ENCODE results near the gene RREB1.
A peak's percentile ranks its signal among the peaks of the same experiment; 100 is the strongest.

The RREB1 gene

DNA sequence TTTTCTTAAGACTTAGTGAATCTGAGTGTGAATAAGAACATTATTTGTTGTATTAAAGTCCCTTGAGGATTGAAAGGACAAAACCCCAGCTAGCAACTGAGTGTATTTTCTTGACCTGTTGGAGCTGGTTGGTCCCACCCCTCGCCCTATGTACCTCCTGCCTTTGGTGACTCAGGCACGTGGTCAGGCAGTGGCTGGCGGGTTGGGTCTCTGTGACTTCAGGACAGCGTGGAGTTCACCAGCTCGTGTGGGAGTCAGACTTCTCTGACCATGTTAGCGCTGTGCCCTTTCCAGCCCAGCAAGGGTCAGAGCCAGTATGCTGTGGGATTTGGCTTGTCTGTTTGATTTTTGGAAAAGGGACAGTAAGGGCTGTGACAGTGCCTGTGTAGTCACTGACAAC is 111.5 kb downstream of the RREB1 start:
- DNase-seq (ENCODE audit: low read depth): no peak

DNA sequence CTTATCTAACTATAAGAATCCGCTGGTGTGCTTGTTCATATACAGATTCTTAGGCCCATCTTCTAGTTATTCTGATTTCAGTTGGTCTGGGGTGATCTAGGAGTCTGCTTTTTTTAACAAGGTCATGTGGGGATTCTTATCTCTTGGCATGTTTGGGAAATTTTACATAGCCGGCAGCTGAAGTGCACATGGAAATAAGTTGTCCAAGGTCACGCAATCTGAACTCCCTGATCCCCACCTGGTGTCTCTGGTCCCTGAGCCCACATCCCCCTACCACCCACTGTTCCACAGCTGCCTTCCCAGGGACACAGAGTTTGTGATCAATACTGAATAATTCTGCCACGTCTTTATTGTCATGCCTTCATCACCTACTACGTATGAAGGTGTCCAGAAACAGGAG is 114.4 kb downstream of the RREB1 start:
- no peak for DNase-seq (ENCODE audit: low read depth)

DNA sequence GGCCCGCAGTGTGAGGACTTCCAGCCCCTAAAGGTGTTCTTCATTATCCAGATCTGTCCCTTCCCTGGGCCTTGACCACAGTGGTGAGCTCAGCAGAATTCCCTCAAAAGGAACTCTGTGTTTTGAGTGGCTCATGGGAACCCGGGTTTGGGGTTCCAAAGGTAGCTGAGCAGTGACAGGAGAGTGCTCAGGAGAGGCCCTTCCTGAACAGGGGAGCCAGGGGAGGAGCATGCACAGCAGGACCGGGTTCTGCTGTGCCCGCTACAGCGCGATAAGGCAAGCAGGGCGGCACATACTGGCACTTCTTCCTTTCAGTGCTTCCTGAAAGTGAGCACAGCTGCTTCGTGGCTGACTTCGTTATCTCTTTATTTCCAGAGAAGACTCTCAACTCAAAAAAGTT is 117.0 kb downstream of the RREB1 start:
- DNase-seq (ENCODE audit: low read depth): no peak

DNA sequence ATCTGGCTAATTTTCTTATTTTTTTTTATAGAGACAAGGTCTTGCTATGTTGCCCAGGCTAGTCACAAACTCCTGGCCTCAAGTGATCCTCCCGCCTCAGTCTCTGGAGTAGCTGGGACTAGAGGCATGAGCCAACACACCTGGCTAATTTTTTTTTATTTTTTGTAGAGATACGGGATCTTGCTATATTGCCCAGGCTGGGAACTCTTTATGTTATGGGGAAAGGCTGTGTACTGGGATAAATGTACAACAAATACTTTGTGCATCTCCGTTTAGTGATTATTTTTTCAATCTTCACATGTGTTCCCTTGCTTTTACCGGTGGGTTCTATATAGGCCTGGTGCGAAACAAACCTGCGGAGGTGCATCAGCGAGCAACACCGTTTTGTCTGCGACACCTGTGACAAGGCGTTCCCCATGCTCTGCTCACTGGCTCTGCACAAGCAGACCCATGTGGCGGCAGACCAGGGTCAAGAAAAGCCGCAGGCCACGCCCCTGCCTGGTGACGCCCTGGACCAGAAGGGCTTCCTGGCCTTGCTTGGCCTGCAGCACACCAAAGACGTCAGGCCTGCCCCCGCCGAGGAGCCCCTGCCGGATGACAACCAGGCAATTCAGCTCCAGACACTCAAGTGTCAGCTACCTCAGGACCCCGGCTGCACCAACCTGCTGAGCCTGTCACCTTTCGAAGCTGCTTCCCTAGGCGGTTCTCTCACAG is 121.1 kb downstream of the RREB1 start:
- DNase-seq (ENCODE audit: low read depth): no peak

DNA sequence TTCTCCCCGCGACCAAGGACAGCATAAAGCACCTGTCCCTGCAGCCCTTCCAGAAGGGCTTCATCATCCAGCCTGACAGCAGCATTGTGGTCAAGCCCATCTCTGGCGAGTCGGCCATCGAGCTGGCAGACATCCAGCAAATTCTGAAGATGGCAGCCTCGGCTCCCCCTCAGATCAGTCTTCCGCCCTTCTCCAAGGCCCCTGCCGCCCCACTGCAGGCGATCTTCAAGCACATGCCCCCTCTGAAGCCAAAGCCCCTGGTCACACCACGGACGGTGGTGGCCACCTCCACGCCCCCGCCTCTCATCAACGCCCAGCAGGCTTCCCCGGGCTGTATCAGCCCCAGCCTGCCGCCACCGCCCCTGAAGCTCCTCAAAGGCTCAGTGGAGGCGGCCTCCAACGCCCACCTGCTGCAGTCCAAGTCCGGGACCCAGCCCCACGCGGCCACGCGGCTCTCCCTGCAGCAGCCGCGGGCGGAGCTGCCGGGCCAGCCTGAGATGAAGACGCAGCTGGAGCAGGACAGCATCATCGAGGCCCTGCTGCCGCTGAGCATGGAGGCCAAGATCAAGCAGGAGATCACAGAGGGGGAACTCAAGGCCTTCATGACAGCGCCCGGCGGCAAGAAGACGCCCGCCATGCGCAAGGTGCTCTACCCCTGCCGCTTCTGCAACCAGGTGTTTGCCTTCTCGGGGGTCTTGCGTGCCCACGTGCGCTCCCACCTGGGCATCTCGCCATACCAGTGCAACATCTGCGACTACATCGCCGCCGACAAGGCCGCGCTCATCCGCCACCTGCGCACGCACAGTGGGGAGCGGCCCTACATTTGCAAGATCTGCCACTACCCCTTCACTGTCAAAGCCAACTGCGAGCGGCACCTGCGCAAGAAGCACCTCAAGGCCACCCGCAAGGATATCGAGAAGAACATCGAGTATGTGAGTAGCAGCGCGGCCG is 121.9 kb downstream of the RREB1 start:
- DNase-seq (ENCODE audit: low read depth): no peak

DNA sequence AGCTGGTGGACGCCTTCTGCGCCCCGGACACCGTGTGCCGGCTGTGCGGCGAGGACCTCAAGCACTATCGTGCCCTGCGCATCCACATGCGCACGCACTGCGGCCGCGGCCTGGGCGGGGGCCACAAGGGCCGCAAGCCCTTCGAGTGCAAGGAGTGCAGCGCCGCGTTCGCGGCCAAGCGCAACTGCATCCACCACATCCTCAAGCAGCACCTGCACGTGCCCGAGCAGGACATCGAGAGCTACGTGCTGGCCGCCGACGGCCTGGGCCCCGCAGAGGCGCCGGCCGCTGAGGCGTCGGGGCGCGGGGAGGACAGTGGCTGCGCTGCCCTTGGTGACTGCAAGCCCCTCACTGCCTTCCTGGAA is 122.5 kb downstream of the RREB1 start:
- no peak for DNase-seq (ENCODE audit: low read depth)

DNA sequence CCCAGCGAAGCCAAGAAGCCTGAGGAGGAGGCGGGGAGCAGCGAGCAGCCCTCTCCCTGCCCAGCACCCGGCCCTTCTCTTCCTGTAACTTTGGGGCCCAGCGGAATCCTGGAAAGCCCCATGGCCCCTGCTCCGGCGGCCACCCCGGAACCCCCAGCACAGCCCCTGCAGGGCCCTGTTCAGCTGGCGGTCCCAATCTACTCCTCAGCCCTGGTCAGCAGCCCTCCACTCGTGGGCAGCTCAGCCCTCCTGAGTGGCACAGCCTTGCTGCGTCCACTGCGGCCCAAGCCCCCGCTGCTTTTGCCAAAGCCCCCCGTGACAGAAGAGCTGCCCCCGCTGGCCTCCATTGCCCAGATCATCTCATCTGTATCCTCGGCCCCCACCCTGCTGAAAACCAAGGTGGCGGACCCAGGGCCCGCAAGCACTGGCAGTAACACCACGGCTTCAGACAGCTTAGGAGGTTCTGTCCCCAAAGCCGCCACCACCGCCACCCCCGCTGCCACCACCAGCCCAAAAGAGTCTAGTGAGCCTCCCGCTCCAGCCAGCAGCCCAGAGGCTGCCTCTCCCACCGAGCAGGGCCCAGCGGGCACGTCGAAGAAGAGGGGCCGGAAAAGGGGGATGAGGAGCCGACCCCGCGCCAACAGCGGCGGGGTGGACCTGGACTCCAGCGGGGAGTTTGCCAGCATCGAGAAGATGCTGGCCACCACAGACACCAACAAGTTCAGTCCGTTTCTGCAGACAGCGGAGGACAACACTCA is 123.4 kb downstream of the RREB1 start:
- DNase-seq (ENCODE audit: low read depth): no peak

DNA sequence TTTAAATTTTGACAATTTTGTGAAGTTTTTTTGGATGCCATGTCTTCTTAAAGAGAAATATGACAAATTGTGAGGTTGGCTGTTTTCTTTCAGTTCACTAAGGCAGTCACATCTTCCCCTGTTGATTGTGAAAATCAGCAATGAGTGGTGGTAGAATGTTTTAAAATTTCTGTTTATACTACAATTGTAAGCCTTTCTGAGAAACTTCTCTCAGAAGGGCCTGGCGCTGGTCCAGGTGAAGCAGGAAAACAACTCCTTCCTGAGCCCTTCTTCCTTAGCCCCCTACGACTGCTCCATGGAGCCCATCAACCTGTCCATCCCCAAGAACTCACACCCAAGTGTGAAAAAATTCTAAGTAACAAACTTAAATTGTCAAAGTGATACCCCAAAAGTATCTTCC is 124.6 kb downstream of the RREB1 start:
- DNase-seq (ENCODE audit: low read depth): no peak

DNA sequence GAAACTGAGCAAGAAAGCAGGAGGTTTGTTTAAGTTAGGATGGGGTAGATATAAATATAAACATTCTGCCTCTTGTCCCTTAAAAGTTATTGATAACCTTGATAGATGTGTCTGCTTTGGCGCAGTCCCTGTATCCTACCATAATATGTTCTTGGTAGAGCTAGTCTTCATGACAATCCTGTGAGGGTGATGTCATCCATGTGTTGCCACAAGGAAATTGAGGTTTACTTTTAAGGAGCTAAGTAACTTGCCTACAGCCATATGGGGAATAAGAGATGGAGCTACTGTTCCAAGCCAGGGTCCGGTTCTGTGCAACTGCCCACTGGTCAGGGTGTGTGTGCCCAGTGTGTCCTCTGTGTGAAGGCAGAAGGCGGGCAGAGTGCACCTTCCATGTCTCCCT is 126.8 kb downstream of the RREB1 start:
- no peak for DNase-seq (ENCODE audit: low read depth)

DNA sequence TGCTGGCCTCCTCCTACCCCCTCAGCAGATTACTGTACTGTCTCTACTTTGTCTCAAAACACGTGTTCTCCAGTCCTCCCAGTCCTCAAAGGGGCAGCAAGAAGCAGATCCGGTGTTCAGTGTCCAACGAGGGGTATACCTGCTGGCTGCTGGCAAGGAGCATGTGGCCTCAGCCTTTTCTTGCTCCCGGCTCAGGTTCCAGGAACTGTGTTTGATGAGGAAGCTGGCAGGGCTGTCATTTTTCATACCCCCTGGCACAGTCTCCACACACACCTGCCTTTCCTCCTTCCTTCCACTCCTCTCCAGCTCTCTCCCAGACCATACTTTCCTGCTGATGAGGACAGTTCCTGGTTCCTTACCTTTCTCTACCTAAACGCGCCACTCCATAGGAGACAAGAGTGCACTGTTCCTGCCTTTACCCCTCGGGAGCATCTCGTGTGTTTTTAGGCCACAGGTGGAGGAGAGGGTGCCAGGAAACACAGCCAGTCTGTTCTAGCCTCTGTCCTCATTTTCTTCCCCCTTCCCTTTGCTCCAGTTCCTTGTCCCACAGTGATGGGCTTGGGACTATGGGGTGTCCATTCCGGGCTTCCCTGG is 128.0 kb downstream of the RREB1 start:
- no peak for DNase-seq (ENCODE audit: low read depth)

DNA sequence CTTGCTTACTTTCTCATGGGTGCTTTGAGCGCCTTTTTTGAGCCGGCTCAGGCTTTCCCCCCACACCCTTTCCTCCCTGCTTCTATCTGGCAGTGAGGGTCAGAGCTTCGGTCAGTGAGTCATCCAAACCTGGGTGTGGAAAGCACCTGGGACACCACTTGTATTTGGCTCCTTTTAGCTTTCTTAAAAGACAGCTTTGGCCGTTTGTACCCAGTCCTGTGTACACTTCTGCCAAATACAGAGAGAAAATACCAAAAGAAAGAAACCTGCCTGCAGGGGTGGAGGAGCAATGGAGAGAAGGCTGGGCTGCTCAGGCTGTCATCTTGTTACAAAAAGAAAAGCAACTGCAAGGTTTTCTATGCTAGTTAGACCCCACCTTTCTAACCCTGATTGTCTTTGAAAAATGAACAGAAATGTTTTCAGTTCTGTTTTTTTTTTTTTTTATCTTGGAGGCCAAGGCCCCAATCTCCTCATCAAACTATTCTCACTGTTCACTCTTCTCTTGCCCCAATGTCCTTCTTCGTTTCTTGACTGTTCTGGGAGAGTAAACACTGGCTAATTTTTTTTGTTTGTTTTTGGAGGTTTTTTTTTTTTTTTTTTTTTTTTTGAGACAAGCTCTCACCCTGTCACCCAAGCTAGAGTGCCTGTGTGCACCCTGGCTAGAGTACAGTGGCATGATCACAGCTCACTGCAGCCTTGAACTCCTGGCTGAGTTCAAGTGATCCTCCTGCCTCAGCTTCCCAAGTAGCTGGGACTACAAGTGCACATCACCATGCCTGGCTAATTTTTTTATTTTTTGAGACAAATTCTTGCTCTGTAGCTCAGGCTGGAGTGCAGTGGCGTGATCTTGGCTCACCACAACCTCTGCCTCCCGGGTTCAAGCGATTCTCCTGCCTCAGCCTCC is 128.8 kb downstream of the RREB1 start:
- DNase-seq (ENCODE audit: low read depth): no peak

DNA sequence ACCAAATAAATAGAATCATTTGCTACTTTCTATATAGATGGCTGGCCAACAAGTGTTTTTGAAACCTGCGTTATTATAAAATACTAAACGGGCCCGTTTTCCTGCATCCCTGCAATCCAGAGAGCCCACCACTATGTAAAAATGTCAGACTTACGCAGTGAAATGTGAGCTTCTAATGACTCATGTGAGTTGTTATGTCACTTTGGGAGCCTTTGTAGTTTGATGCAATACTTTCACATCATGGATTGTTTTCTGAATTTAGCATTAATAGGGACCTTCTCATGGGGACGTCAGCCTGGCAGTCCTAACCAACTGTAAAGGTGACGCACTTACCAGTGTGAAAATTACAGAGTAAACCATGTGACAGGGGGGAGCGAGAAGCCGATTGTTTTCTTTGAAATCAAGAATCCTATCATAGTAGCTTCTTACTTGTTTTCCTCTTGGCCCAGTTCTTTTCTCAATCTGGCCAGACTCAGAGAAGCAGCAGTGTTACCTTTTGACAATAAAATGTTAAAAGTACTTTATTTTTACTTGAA is 130.0 kb downstream of the RREB1 start:
- DNase-seq (ENCODE audit: low read depth): no peak

DNA sequence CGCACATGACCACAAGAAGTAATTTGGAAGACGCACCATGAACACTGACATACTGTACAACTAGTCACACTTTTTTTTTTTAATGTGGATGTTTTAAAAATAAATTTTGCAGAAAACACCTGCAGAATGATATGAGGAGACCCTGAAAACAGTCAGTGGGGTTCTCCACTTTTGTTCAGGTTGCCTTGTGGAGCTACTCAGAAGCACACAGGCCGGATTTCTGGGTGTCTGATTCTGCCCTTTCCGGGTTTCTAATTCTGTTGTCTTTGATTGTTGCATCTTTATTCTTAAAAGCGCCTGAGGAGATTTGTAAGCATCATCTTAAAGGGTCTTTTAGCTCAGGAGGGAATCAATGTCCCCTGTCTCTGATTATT is 130.8 kb downstream of the RREB1 start:
- DNase-seq (ENCODE audit: low read depth): no peak

DNA sequence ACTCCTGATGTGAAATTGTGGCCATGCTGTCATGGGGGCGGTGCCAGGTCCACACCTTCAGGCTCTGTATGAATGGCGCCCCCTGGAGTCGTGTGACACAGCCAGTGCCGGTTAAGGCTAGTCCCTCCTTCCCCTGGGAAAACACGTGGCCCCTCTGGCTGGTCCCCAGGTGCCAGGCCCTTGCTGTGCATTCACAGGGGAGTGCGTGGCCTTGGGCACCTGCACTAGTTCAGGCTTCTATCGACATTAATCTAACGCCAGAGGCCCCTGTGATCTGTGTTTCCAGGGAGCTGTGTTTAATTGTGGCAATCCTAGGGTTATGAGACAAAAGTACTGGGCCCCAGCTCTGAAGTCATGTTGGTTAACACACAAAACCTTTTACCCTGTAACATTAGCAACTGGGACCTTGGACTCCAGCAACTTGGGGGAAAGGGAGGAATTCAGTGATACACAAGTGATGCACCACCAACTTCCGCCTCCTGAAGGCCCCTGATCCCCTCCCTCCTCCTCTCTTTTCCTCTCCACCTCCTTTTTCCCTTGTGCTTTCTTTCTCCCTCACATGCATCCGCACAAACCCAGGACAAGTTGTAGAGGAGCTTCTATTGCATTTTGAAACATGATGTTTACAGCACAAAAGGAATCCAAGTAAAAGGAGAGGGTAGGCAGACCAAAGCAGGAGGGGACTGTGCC is 131.3 kb downstream of the RREB1 start:
- peak; percentile 57 for DNase-seq (ENCODE audit: low read depth)

DNA sequence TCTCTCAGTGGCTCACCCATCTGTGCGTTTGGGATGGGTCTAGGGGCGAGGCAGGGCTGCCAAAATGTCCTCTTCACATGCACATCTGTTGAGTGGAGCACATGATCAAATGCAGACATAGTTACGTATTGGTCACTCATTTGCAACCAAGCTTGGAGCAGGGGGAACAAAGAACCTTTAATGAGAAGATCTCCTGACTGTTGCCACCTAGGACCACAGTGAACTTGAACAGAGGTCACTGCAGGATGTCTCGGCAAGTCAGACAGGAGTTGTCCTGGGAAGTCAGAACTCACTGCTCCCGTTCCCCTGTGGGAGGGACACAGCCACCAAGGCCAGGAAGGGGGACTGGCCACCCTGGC is 131.8 kb downstream of the RREB1 start:
- DNase-seq (ENCODE audit: low read depth): no peak

DNA sequence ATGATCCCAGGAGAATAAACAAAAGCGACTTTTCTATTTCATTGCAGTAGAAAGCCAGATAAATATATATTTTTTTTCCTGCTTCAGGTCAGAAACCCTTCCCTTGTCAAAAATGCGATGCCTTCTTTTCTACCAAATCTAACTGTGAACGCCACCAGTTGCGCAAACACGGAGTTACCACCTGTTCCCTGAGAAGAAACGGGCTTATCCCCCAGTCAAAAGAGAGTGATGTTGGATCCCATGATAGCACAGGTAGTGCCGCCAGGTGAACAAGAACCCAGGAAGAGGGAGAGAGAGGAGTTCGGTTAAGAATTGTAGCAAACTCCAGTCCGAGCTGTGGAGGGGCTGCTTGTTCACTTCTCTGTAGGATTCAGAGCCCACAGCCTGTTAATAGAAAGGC is 132.6 kb downstream of the RREB1 start:
- no peak for DNase-seq (ENCODE audit: low read depth)

DNA sequence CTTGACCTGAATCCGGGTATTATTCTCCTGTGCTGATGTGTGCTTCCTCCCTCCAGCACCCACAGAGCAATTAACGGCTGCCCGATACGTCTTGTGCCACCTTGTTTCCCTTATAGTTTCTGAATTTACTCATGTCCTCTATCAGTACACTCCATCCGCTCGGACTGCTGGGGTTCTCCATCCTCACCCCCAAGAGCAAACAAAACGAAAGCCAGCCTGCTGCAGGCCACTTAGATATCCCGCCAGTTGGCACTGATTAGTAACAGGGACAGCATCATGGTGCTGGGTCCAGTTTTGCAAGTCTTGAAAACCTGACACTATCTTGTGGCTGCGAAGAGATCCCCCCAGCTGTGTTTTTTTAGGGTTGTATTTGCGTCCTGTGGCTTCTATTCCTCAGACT is 133.4 kb downstream of the RREB1 start:
- DNase-seq (ENCODE audit: low read depth): no peak

DNA sequence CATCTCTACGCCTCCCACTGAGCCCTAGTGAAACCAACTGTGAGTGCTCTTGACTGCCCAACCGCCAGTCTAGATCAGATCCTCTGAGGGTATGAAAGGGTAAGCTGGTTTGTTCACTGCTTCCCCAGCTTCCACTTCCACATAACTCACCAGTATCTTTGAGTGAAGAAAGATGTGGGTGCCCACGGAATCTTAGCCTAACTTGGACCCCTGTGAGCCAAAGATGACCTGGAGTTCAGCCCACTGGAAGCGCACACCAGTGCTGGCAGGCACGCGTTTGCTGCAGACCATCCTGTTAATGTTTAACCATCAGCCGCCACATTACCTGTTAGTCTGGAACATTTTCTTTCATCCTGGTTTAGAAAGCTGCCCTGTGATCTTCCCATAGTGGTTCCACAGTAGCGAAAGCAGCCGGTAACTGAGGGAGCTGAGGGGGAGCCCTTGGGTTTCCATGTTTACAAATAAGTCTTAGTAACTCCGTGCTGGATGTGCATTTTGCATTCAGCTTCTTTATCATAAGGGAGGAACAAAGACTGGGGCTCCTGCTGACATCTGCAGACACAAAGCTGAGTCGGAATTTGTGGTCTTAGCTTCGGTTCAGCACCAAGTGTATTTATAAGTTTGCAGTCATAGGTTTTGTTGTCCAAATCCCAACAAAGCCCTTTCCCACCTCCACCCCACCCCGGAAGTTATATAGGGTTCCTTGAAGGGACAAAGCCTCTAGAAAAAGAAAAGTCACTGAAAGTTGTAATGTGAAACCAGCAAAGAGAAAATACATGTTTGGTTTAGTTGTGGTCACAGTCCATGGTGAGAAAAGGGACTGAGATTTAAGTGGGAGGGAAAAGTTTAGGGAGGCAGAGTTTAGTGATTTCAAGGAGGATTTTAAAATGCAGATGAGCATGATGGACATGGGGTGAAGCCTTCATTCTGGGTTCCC is 134.2 kb downstream of the RREB1 start:
- DNase-seq (ENCODE audit: low read depth): no peak

DNA sequence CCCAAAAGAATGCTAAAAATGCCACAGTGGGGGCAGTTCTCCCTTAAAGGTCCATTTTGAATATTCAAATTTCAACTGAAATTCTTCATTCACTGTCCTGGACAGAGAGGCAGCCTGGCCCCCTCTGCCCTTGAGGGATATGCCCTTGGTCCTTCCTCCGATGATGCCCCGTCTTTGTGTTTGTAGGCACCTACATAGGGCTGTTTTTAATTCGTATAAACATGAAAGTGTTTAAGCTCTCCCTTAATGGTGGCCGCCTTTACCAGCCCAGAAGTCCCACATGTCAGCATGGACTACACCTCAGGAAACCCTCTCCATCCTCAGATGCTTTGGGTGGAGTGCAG is 135.0 kb downstream of the RREB1 start:
- no peak for DNase-seq (ENCODE audit: low read depth)
